ENCODE data around the gene PARD6A.

PARD6A gene

GRCh38 chr16:67697422-67698185 lies 36.8 kb downstream of the PARD6A start:
- DNase-seq, result no peak

- no peak for DNase-seq
Observed at GRCh38 chr16:67699265-67699664, 38.5 kb downstream of the PARD6A start.

GRCh38 chr16:67701420-67701819 lies 40.7 kb downstream of the PARD6A start:
- DNase-seq, result no peak

GRCh38 chr16:67702130-67702529 lies 41.4 kb downstream of the PARD6A start:
- DNase-seq, result no peak

- no peak for DNase-seq
Observed at GRCh38 chr16:67703626-67704025, 42.9 kb downstream of the PARD6A start.

GRCh38 chr16:67704110-67704509 lies 43.4 kb downstream of the PARD6A start:
- no peak for DNase-seq

GRCh38 chr16:67707210-67707609 lies 46.5 kb downstream of the PARD6A start:
- DNase-seq, result no peak

GRCh38 chr16:67707790-67708189 lies 47.0 kb downstream of the PARD6A start:
- DNase-seq, result no peak

GRCh38 chr16:67708368-67708771 lies 47.6 kb downstream of the PARD6A start:
- DNase-seq, result no peak

GRCh38 chr16:67709050-67709449 lies 48.3 kb downstream of the PARD6A start:
- no peak for DNase-seq

GRCh38 chr16:67710607-67711006 lies 49.8 kb downstream of the PARD6A start:
- no peak for DNase-seq

Measured in NCI-H1436 treated with DMSO at 0.1 percent for 48 hours (cell line).